NCI-H146 treated with DMSO at 0.1 percent for 48 hours (cell line): ENCODE data around the gene KCNC2.

Experiments
- DNase-seq: peaks from one replicate; lab custom pipeline; 2025; ENCODE audit not compliant: unreplicated experiment; lab: John Stamatoyannopoulos, UW

KCNC2 gene

DNA sequence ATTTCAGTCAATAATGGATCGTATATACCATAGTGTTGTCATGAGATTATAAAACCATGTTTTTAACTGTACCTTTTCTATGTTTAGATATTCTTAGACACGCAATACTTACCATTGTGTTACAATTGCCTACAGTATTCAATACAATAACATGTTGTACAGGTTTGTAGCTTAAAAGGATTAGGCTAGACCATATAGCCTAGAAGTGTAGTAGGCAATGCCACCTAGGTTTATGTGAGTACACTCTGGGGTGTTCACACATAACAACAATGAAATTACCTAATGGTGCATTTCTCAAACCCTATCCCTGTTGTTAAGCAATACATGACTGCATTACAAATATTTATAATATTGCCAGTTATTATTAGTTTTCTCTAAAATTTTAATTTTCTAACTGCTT lies 144.2 kb downstream of the KCNC2 start:
- DNase-seq = no peak

DNA sequence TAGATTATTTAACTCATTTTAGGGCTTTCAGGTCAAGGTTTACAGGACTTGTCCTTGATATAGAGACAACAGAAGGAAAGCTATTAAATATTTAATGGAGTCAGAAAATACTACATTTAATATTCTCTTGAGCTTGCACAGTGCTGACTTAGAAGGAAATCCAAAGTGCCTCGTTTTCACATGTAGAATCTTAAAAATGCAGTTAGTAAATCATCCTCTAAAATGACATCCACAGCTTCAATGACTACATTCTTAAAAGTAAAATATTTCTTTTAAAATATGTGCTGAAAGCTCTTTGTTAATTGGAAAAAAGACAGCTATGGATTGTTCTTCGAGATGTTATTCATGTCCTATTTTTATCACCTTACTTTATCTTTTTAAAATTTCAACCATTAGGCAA lies 146.9 kb downstream of the KCNC2 start:
- no peak for DNase-seq

DNA sequence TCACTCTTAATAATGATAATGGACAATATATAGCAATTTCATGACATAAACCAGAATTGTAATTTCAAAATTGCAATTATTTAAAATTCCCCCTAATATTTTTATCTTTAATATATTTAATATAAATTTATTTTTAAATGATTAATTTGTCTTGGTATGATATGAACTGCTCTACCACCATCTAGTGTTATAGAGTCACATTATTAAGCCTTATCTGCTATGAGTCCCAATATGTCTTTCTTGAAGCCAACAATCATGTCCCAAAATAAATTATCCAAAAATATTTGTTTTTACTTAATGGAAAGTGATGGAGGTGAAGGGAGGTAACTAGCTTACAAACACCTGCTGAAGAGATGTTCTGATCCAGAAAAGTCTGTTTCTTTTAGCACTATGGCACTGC lies 151.4 kb downstream of the KCNC2 start:
- DNase-seq = no peak

DNA sequence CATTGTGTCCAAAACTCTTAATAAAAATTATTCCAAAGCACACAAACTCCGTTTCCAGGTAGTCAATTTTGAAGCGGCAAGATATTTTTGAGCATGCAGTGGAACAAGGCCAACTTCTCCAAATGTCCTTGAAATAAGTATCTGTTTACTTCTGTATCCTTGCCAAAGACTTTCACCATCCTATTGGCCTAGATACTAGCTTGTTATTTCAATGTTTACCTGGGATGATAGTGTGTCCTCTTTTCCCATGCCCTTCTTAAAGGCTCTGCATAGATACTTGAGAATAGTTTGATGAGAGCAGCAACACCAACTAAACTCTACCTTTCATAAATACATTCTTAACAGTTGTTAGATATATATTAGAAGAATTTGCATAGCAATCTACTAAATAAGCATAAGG lies 160.9 kb downstream of the KCNC2 start:
- no peak for DNase-seq

DNA sequence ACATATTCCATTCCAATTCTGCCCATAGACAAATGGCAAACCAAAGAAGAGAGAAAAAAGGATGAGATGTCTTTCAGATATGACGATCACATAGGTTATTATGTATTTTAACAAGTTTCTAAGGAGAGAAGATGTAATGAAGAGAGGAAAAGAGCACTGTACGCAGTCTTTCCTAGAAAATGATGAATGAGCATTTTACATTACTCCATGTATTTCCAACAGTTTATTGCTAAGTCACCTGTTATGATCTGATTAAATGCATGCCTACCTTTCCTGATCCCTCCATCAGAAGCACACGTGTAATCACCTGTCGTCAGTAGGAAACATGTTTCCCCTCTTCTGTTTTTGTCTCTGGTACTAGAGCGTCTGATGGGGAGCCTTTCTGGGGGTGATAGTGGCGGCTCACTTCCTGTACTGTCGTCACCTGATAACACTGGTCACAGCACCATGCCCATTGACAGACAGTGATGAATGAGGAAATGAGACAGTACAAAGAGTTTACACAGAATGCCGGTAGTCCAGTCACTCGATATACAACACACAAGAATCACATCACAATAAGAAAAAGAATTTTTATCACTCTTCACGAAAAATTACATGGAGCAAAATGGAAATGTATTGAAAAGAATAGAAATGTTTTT lies 161.6 kb downstream of the KCNC2 start:
- DNase-seq = no peak

DNA sequence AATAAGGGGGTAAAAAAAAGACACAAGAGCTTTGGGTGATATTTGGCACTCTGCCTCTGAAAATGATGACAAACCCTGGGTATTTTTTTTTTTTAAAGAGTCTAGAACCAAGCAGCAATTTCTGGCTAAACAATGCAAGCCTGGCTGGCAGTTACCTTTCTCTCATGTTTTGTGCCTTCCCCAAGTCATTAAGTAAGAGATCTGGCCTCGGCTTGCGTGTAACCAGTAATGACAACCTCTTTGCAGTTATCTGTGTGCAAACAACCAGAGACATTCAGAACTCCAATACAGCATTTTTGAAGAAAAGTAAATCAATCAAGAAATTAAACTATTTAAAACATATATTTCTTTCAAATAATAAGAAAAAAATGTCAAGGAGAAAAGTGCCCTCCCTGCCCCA lies 167.5 kb downstream of the KCNC2 start:
- DNase-seq = no peak

DNA sequence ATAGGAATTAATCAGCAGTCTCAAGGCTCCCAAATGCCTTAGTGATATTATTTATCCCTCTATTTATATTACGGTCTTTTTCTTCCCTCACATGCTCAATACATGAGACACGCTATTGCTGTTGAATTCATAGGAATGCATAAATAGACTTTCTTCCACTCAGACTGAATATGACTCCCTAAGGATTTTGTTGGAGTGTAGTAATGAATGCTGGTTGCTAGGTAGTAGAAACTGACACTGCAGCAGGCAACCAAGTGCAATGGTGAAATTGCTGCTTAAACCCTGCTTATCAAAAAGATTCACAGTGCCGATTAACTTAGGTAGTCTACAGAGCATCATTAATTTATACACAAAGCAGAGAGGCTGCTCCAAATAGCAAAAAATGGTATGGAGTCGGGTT lies 168.2 kb downstream of the KCNC2 start:
- no peak for DNase-seq

DNA sequence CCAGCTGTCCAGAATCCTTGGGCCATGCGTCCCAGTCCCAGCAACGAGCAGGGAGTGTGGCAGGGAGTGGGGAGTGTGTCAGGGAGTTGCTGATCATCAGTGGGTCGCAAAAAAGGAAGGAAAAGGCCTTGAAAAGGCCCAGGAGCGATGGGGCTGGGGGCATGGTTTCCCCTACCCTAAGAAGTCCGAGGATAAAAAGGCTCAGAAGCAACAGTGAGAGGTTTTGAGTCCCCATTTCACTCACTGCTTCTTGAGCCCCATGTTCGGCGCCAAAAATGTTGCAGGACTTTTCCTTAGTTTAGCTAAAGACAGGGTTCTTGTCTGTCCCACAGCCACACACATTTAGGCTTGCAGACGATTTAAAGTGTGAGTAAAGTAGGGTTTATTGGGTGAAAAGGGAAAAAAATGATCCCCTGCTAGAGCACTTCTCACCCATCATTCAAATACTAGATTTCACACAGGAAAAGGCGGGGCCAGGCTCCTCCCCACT lies 189.5 kb downstream of the KCNC2 start:
- DNase-seq = no peak

DNA sequence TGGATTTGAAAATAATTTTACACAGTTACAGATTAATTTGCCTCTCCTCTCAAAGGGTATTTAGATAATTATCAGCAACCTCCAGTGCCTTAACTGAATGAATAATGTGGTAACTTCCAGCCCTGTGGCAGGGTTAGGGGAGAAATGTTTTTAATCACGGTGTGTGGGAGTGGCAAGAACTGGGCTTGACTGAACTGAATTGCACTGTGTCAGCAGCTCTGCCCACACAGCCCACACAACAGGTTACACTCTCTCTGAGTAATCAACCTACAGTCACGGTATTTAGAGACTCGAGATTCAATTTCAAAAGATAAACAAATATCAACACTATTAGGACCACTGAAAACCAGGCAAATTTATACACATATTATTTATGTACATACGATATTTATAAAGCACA lies 198.5 kb downstream of the KCNC2 start:
- DNase-seq = no peak

DNA sequence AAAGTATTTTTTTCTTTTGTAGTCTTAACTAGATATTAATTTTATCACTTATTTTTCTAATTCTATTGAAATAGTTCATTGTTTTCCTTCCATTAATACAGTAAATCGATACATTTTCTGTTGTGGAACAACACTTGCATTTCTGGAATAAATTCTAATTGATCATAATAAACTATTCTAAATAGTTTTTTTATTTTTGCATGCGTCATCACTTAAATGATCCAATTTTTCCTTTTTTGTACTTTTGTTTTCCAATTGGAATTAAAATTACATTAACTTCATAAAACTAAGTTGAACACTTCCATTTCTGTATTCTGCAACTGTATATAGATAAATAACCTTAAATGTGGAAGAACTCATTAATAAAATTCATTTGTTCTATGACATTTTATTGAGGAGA lies 202.5 kb downstream of the KCNC2 start:
- DNase-seq = no peak

DNA sequence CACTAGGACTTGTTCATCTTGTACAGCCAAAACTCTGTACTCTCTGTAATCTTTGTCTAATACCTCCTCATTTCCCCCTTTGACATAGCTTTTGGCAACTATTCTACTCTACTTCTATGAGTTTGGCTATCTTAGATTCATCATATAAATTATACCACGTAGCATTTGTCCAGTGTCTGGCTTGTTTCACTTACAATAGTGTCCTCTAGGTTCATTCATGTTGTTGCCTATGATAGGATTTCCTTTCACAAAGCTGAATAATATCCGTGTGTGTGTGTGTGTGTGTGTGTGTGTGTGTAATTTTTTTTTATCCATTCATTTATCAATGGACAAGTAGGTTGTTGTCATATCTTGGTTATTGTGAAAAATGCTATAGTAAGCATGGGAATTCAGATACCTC lies 209.5 kb downstream of the KCNC2 start:
- no peak for DNase-seq

DNA sequence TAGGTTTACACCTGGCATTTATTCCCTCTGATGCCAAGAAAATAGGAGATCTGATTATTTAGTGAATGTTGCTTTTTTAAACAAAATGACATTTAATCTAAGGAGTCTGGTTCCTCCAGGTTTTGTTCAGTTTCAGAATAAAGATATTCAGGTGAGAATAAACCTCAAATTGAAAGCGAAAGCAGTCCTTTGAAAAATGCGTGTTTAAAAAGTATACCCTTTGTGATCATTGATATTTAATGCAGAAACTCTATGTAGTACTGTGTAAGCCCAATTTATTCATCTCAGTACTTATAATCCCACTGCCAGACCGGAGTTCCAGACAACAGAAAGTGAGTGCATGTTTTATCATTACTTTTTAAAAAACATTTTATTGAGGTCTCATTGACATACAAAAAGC lies 210.2 kb downstream of the KCNC2 start:
- DNase-seq = no peak
